Measurements from ENCODE around the gene SCARF1. TPM values are rescaled to one million over a fixed set of nuclear protein-coding genes. Genes with fewer than 3 reads are reported as not detected.

Gene SCARF1
- total and polyA plus RNA-seq, 7 experiments from 2014 or later = 0.06 to 9.0 (median 1.8) TPM; not detected in 1

DNA sequence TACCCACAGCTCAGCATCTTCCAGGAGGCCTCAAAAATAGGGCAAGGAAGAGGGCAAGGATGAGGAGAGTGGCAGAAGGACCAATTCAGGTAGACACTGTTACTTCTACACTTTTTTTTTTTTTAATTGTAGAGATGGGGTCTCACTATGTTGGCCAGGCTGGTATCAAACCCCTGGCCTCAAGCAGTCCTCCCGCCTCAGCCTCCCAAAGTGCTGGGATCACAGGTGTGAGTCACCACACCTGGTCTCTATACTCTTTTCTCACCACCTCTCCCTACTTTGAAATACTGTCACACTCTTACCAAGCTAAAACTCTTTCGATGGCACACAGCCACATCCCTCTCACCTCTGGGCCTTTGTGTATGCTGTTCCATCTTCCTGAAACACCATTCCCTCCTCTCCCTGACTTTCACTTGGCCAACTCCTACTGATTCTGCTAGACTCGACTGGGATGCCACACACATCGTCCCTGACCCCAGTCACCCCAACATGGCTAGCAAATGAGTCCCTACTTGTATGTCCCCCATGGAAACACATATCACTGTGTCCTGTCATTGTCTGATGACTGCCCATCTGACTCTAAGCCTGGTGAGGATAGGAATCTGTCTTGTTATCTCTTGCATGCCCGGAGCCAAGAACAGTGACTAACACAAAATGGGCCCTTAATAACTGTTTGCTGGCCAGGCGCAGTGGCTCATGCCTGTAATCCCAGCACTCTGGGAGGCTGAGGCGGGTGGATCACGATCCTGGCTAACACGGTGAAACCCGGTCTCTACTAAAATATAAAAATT is 9.7 kb downstream of the SCARF1 start:
- DNase-seq = no peak
- H3K4me3 Mint-ChIP-seq = no peak overlapping the region
- Histone ChIP-seq H3K27me3 (ENCODE audit: control insufficient read depth in 2 of 2, insufficient read depth in 2 of 2, low read length in 2 of 2) (no peaks in the 10 kb centered on the region), H3K36me3 (ENCODE audit: control insufficient read depth in 2 of 3, insufficient read depth in 3 of 3, low read length in 3 of 3) (no peaks in the 10 kb centered on the region), H3K4me3 (ENCODE audit: low read length) (no peak overlapping the region), H3K9me3 (ENCODE audit: control insufficient read depth in 2 of 3, low read length in 3 of 3) (no peaks in the 10 kb centered on the region), H3K4me1 (ENCODE audit: control insufficient read depth in 2 of 2, insufficient read depth in 2 of 2, low read length in 2 of 2) (no peaks in the 10 kb centered on the region), H3K27ac (ENCODE audit: low read depth, low read length) (no peak overlapping the region)
- peaks cover 0 to 2% (median 0%) of the 10 kb centered on the region in 7 donors for H3K4me1 Mint-ChIP-seq
- CTCF ChIA-PET = interaction anchor here (0.6 to 1.1 kb wide), 3 partner anchors 13 to 47 kb away, joined by 3 to 4 read pairs (median 4); partner anchors contain the start of gene RILP
- intact Hi-C loops (cut with micrococcal nuclease) = no loop called here
- no peak for ATAC-seq
- H3K27me3 Mint-ChIP-seq = peaks cover 0 to 11% (median 0%) of the 10 kb centered on the region in 5 donors
- H3K9me3 Mint-ChIP-seq = no peaks in the 10 kb centered on the region
- peaks cover 0 to 2% (median 0%) of the 10 kb centered on the region in 5 donors for H3K36me3 Mint-ChIP-seq
- peak overlapping the region in 1 of 9 donors; percentile 35 for H3K27ac Mint-ChIP-seq
- POLR2A ChIA-PET = no interaction called here

DNA sequence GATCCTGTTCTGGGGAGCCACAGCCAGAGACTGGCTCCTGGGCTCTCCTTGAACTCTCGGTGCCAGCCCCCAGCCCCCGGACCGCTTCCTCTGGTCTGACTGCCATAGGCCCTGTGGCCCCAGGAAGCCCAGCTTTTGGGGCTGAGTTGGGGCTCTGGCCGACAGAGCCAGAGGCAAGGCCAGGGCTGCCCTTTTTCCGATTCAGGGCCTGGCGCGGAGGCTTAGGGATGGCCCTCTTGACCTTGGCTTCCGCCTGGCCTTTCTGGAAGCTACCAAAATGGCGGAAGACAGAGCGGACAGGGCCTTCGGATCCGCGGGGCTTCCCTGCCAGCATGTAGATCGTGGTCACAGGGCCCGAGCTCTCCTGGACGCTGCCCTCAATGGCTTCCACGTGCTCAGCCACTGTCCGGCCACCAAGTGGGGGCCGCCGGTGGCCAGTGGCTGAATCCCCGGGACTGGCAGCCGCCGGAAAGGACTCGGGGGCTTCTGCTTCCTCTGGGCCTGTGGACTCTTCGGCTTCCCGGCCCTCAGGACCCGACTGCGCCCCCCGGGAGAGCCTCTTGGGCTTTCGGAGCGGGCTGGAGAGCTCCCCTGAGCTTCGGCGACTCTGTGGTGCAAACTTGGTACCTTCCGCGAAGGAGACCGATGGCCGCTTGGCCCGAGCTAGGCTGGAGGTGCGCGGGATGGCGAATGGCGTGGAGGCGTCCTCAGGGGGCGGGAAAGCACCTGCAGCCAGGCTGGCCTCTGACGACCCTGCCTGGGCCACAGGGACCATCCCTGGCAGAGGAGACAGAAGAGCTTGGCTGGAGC is 10.5 kb downstream of the SCARF1 start:
- Mint-ChIP-seq H3K36me3 (peaks cover 0 to 2% (median 0%) of the 10 kb centered on the region in 5 donors), H3K27ac (peak overlapping the region in 1 of 9 donors; percentile 35), H3K9me3 (peaks cover 0 to 2% (median 0%) of the 10 kb centered on the region in 11 donors), H3K27me3 (peaks cover 0 to 19% (median 0%) of the 10 kb centered on the region in 5 donors), H3K4me1 (peaks cover 2 to 5% (median 4%) of the 10 kb centered on the region in 7 donors), H3K4me3 (no peak overlapping the region)
- Histone ChIP-seq H3K4me1 (ENCODE audit: control insufficient read depth in 2 of 2, insufficient read depth in 2 of 2, low read length in 2 of 2) (peaks cover 0 to 2% of the 10 kb centered on the region in 2 donors), H3K9me3 (ENCODE audit: control insufficient read depth in 2 of 3, low read length in 3 of 3) (no peaks in the 10 kb centered on the region), H3K27me3 (ENCODE audit: control insufficient read depth in 2 of 2, insufficient read depth in 2 of 2, low read length in 2 of 2) (no peaks in the 10 kb centered on the region), H3K36me3 (ENCODE audit: control insufficient read depth in 2 of 3, insufficient read depth in 3 of 3, low read length in 3 of 3) (no peaks in the 10 kb centered on the region), H3K4me3 (ENCODE audit: low read length) (no peak overlapping the region), H3K27ac (ENCODE audit: low read depth, low read length) (no peak overlapping the region)
- CTCF ChIA-PET = interaction anchor here (0.6 to 1.1 kb wide), 3 partner anchors 14 to 48 kb away, joined by 3 to 4 read pairs (median 4); partner anchors contain the start of gene RILP
- ATAC-seq (no peak), DNase-seq (no peak)
- POLR2A ChIA-PET = no interaction called here
- intact Hi-C loops (cut with micrococcal nuclease) = no loop called here

- Mint-ChIP-seq H3K9me3 (peaks cover 0 to 2% (median 0%) of the 10 kb centered on the region in 11 donors), H3K27ac (peak overlapping the region in 5 of 9 donors; percentile 11 to 80 (median 63)), H3K36me3 (no peaks in the 10 kb centered on the region), H3K4me1 (peaks cover 17 to 26% (median 21%) of the 10 kb centered on the region in 7 donors), H3K4me3 (peak overlapping the region in 9 of 10 donors; percentile 26 to 95 (median 76)), H3K27me3 (peaks cover 0 to 48% (median 0%) of the 10 kb centered on the region in 5 donors)
- Histone ChIP-seq H3K27me3 (ENCODE audit: control insufficient read depth in 2 of 2, insufficient read depth in 2 of 2, low read length in 2 of 2) (no peaks in the 10 kb centered on the region), H3K4me3 (ENCODE audit: low read length) (no peak overlapping the region), H3K27ac (ENCODE audit: low read depth, low read length) (no peak overlapping the region), H3K9me3 (ENCODE audit: control insufficient read depth in 2 of 3, low read length in 3 of 3) (no peaks in the 10 kb centered on the region), H3K36me3 (ENCODE audit: control insufficient read depth in 2 of 3, insufficient read depth in 3 of 3, low read length in 3 of 3) (no peaks in the 10 kb centered on the region), H3K4me1 (ENCODE audit: control insufficient read depth in 2 of 2, insufficient read depth in 2 of 2, low read length in 2 of 2) (peaks cover 5 to 20% of the 10 kb centered on the region in 2 donors)
- DNase-seq (peak in 1 of 9 donors; percentile 2), ATAC-seq (no peak)
- ChIA-PET POLR2A (interaction anchor here (0.7 to 3.9 kb wide), 6 partner anchors 15 to 265 kb away, joined by 3 to 27 read pairs (median 8); partner anchors contain the start of genes PRPF8, RILP and SCARF1), CTCF (interaction anchor here (0.6 to 1.7 kb wide), 11 partner anchors 12 to 296 kb away, joined by 3 to 17 read pairs (median 5); partner anchors contain the start of gene RILP)
- intact Hi-C loops (cut with micrococcal nuclease) = loop anchor here (1.0 to 2.0 kb wide), 3 partner anchors 56 to 354 kb away; no protein-coding TSS in a partner anchor
These were observed 14.9 kb downstream of the SCARF1 start for GRCh38 chr17:1630662-1631061.

- Histone ChIP-seq H3K36me3 (ENCODE audit: control insufficient read depth in 2 of 3, insufficient read depth in 3 of 3, low read length in 3 of 3) (no peaks in the 10 kb centered on the region), H3K4me3 (ENCODE audit: low read length) (peak overlapping the region; percentile 83), H3K27ac (ENCODE audit: low read depth, low read length) (peak overlapping the region; percentile 74), H3K9me3 (ENCODE audit: control insufficient read depth in 2 of 3, low read length in 3 of 3) (no peaks in the 10 kb centered on the region), H3K27me3 (ENCODE audit: control insufficient read depth in 2 of 2, insufficient read depth in 2 of 2, low read length in 2 of 2) (no peaks in the 10 kb centered on the region), H3K4me1 (ENCODE audit: control insufficient read depth in 2 of 2, insufficient read depth in 2 of 2, low read length in 2 of 2) (peaks cover 5 to 20% of the 10 kb centered on the region in 2 donors)
- H3K36me3 Mint-ChIP-seq = no peaks in the 10 kb centered on the region
- peaks cover 17 to 26% (median 22%) of the 10 kb centered on the region in 7 donors for H3K4me1 Mint-ChIP-seq
- intact Hi-C loops (cut with micrococcal nuclease) = loop anchor here (1.0 to 2.0 kb wide), 4 partner anchors 19 to 353 kb away; partner anchors contain the start of gene RILP (in 1 of the 2)
- ChIA-PET CTCF (interaction anchor here (0.6 to 1.7 kb wide), 12 partner anchors 11 to 296 kb away, joined by 3 to 17 read pairs (median 4); partner anchors contain the start of gene RILP), POLR2A (interaction anchor here (0.7 to 3.9 kb wide), 11 partner anchors 14 to 584 kb away, joined by 3 to 27 read pairs (median 7); partner anchors contain the start of genes INPP5K, PITPNA, PRPF8 and RILP)
- H3K27ac Mint-ChIP-seq = peak overlapping the region; percentile 14 to 80 (median 68)
- DNase-seq (peak; percentile 36 to 81 (median 57)), ATAC-seq (peak; percentile 41)
- H3K27me3 Mint-ChIP-seq = peaks cover 0 to 56% (median 0%) of the 10 kb centered on the region in 5 donors
- H3K9me3 Mint-ChIP-seq = peaks cover 0 to 2% (median 0%) of the 10 kb centered on the region in 11 donors
- peak overlapping the region; percentile 63 to 95 (median 83) for H3K4me3 Mint-ChIP-seq
These were observed 15.8 kb downstream of the SCARF1 start for GRCh38 chr17:1629504-1630310.

DNA sequence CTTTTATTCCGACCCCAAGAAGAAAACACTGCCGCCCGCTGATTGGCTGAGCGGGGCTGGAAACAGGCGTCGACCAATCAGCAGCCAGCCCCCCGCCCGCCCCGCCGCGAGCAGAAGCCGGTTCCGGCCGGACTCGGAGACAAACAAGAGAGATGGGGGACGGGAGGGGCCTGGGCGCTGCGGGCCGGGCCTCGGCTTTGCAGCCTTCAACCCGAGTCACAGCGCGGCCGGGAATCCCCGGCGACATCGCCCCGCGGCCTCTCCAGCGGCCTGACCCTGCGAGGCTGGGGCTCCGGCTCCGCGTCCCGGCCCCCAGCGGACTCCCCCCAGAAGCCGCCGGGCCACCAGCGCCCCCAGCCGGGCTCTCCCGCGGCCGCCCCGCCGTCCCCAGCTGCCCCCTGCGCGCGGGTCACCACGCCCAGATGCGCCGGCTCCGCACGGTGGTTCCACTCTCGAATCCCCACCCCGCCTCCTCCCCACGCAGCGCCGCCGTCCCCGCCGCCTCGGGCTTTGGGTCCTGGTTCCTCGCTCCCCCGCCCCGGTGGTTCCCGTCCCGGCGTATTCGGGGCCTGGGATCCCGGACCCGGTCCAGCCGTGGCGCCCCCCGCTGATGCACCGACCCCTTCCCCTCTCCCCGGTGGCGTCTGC is 16.6 kb downstream of the SCARF1 start:
- intact Hi-C loops (cut with micrococcal nuclease) = loop anchor here (1.0 to 2.0 kb wide), 10 partner anchors 14 to 264 kb away; partner anchors contain the start of genes INPP5K (in 2 of the 2), PITPNA (in 2 of the 2), RILP (in 2 of the 2) and CRK (in 1 of the 2)
- ATAC-seq = peak; percentile 84
- CTCF ChIA-PET = interaction anchor here (0.8 to 1.7 kb wide), 8 partner anchors 20 to 295 kb away, joined by 3 to 17 read pairs (median 5); partner anchors contain the start of gene RILP
- peak overlapping the region; percentile 73 to 95 (median 87) for H3K27ac Mint-ChIP-seq
- Histone ChIP-seq H3K4me3 (ENCODE audit: low read length) (peak overlapping the region; percentile 83), H3K9me3 (ENCODE audit: control insufficient read depth in 2 of 3, low read length in 3 of 3) (no peaks in the 10 kb centered on the region), H3K4me1 (ENCODE audit: control insufficient read depth in 2 of 2, insufficient read depth in 2 of 2, low read length in 2 of 2) (peaks cover 5 to 20% of the 10 kb centered on the region in 2 donors), H3K36me3 (ENCODE audit: control insufficient read depth in 2 of 3, insufficient read depth in 3 of 3, low read length in 3 of 3) (no peaks in the 10 kb centered on the region), H3K27ac (ENCODE audit: low read depth, low read length) (peak overlapping the region; percentile 74), H3K27me3 (ENCODE audit: control insufficient read depth in 2 of 2, insufficient read depth in 2 of 2, low read length in 2 of 2) (no peaks in the 10 kb centered on the region)
- H3K36me3 Mint-ChIP-seq = no peaks in the 10 kb centered on the region
- peak; percentile 69 to 89 (median 84) for DNase-seq
- POLR2A ChIA-PET = interaction anchor here (0.6 to 3.9 kb wide), 11 partner anchors 14 to 585 kb away, joined by 3 to 27 read pairs (median 7); partner anchors contain the start of genes INPP5K, PITPNA, PRPF8 and RILP
- peaks cover 17 to 26% (median 22%) of the 10 kb centered on the region in 7 donors for H3K4me1 Mint-ChIP-seq
- H3K27me3 Mint-ChIP-seq = peaks cover 0 to 59% (median 0%) of the 10 kb centered on the region in 5 donors
- peak overlapping the region; percentile 92 to 96 (median 94) for H3K4me3 Mint-ChIP-seq
- peaks cover 0 to 2% (median 0%) of the 10 kb centered on the region in 11 donors for H3K9me3 Mint-ChIP-seq

All from naive thymus-derived CD4-positive, alpha-beta T cell (primary cell).